H4 (cell line): Measurements from ENCODE around the gene TRAF7. TPM values are rescaled to one million over a fixed set of nuclear protein-coding genes. Genes with fewer than 3 reads are reported as not detected.
A peak's percentile ranks its signal among the peaks of the same experiment; 100 is the strongest.

Source experiments
- DNase-seq: peaks from one replicate; pipeline ENCODE4 v3.0.0-alpha.2; 2015; ENCODE audit warnings: low spot score
- total RNA-seq: library from RNA; depleted of rRNA; stranded (reverse); fragments of >200 nt; shearing (Covaris generic); gene quantifications from 2 replicates; pipeline ENCODE4 v1.2.3, GENCODE V29; 2014

The TRAF7 gene
- total RNA-seq, 1 experiment from 2014 or later, result 71.0 TPM

DNA sequence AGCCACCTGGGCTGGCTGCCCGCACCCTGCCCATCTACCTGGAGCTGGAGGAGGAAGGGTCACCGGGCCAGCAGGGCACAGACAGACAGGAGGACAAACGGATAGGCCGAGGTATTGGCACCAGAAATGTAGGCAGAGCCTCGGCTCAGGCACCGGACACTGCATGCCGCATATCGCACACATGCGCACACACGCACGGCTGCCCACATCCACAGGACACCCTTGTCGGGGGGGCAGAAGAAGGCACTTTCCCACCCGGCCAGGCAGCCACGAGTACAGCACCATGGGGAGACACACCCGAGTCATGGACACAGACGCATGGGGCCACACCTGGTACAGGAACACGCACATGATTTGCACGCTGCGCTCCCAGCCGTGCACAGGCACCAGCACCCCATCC is 26.4 kb downstream of the TRAF7 start:
- DNase-seq, result no peak

DNA sequence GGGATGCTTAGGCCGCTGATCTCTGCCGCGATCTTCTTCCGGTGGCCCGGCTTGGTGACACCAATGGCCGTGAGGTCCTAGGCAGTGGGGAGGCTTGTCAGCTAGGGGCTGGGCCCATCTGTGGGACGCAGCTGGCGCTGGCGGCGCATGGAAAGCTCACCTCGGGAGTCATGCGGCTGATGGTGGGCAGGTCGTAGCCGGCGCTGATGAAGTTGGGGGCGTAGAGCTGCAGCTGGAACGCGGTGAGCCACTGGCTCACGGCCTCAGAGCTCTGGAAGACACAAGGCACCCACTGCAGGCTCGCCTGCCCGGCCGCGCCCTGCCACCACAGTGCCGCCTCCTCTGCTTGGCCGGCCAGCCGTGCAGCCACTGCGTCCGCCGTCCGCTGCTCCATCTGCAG is 28.1 kb downstream of the TRAF7 start:
- DNase-seq, result no peak

DNA sequence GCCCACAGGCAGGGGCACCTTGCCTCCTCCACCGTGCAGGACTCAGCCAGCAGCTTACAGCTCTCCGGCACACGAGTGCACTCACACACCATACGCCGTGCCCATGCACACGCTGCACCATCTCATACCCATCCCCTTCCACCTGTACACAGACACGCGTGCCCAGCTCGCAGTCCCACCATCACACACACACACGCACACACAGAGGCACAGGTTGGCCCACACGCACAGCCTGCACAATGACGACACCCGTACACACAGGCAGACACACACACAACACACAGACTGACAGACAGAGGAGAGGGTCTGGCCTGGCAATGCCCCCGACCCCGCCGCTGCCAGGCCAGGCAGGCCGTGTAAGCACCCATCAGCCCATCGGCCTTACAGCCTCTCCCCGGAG is 28.8 kb downstream of the TRAF7 start:
- DNase-seq, result no peak

DNA sequence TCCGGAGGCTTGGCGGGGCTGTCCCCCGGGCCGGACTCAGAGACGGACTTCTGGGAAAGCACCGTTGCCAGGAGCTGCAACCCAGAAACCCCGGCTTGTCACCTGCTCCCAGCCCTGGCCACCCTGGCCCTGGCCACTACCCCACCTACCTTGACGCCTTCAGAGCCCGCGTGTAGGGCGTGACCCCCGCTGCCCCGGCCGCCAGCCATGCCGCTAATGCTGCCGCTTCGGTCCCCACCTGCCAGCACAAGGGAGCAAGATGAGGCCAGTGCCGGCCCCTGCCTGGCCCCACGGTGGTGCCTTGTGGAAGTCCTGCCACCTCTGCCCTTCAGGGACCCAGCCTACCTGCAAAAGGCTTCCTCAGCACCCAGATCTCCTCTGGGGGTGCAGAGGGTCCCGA is 29.4 kb downstream of the TRAF7 start:
- DNase-seq, result no peak

DNA sequence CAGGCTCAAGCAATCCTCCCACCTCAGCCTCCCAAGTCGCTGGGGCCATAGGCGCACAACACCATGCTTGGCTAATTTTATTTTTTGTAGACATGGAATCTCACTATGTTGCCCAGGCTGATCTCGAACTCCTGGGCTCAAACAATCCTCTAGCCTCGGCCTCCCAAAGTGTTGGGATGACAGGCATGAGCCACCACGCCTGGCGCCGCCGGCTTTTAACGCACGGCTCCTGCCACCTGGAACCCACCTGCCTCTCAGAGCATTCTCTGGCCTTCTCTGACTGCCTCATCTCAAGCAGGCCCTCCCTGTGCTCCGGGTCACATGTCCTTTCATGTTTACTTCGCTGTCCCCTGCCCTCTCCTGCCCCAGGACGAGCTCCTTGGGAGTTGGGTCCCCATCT is 30.5 kb downstream of the TRAF7 start:
- no peak for DNase-seq

DNA sequence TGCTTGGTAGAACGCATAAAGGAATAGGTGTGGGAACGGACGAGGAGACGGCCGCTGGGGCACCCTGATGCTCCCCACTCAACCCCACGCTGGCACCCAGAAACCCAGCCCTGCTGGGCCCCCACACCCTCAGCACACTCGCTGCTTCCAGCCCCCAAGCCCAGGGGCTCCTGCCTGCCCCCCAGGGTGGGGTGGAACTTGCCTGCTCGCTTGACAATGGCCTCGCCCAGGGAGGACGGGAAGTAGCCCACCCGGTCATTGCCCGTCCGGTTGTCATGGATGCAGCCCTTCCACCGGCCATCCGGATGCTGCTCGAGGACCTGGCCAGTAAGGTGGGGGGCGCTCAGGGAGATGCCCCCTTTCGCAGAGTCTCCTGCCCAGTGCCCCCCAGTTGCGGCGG is 30.9 kb downstream of the TRAF7 start:
- DNase-seq, result no peak

DNA sequence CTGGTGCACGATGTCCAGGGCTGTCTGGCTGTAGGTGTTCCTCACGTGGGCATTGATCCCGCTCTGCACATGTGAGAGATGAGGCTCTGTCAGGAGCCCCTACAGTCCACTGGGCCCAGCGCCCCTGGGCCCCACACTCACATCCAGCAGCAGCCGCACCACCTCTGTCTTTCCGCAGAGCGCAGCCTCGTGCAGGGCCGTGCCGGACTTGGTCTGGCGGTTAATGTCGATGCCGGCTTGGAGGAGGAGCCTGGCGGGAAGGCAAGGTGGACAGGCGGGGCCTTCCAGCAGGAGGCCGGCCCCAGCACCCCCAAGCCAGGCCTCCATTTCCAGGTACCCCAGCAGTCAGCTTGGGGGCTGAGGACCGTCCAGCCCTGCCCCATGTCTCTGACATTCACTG is 31.6 kb downstream of the TRAF7 start:
- DNase-seq, result no peak

DNA sequence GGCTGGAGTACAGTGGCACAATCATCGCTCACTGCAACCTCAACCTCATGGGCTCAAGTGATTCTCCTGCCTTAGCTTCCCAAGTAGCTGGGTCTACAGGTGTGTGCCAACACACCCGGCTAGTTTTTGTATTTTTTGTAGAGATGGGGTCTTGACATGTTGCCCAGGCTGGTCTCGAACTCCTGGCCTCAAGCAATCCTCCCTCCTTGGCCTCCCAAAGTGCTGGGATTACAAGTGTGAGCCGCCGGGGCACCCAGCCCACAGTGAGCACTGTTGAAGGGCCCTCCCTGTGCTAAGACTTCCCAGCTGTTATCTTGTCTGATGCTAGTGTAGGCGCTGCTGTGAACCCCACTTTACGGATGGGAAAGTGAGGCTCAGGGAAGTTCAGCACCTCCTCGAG is 32.8 kb downstream of the TRAF7 start:
- DNase-seq, result no peak

DNA sequence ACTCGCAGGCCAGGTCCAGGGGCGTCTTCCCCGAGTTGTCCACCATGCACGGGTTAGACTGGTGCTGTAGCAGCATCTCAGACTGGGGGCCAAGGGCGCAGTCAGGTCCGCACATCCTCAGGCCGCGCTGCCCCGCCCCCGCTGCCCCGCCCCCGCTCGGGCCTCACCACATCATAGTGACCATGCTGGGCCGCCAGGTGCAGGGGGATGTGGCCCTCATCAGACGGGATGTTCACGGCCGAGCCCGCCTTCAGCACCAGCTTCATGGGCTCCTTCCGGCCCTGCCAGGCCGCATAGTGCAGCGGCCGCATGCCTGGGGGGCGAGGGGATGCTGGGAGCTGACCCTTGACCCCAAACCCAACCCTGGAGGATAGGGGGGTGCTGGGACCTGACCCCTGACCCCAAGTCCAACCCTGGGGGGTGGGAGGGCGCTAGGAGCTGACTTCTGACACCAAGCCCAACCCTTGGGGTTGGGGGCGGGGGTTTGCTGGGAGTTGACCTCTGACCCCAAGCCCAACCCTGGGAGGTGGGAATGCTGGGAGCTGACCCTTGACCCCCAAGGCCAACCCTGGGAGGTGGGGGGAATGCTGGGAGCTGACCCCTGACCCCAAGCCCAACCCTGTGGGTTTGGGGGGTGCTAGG is 33.8 kb downstream of the TRAF7 start:
- DNase-seq, result no peak

DNA sequence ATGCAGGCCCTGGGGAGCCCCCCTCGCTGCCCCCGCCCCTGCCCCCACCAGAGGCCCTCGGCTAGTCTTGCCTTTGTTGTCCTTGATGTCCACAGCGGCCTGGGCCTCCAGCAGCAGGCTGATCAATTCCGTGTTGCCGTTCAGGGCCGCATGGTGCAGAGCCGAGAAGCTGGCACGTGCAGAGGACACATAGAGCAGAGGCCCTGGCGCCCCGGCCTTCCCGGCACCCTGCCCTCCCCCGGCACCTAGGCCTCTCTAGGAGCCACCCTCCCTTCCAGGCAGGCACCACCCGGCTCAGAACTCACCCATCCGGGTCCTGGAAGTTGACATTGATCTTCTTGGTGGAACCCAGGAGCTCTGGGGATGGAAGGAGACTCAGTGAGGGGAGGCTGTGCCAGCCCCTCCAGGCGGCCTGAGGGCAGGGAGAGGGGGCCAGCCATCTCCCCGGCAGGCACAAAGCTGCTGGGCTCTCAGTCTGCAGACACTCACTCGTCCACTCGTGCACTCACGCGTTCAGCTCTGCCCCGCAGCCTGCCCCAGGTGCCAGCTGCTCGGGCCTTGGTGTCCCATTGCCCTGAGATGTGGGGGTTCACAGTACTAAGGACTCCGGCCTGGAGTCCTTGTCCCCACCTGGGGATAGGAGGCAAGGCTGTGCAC is 34.5 kb downstream of the TRAF7 start:
- DNase-seq, result no peak

DNA sequence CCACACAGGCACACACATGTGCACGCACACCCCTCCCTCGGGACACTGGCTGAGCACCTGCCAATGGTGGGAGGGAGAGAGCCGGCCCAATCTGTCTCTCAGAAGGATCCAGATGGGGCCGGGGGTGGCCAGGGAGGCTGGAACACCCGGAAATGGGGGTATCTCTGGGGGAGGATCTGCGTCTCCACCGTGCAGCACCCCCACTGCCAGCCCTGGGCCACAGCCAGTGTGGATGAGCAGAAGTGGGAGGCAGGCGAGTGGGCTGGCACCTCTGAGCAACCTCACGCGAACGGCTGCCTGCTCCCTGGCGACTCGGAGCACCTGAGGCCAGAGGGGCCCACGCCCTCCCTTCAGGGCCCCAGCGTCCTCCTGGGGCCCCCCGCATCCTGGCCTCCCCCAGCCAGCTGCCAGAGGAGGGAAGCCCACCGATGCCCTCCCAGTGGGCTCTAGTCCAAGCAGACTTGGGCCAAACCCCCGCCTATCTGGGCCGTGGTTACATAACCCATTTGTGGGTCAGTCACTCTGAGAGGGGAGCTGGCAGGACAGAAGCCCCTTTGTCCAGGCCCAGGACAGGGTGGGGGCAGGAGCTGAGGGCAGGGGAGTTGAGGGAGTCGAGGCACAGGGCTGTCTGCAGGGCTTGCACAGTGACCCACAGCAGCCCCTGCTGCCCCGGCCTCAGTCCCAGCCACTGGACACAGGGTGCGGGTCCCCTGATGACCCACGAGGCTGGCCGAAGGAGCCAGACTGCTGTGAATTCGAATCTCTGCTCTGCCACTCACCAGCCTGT is 35.3 kb downstream of the TRAF7 start:
- DNase-seq, result no peak

DNA sequence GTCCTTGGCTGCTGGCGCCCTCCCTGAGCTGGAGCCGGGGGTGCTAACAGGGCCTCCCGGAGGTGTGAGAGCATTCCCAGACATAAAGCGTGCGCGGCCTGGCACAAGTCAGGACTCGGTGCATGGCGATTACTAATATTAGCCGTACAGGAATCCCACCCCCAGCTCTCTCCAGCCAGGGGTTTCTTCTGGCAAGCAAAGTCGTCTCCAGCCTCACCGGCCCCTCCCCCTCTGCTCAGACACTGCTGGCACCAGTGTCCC is 35.8 kb downstream of the TRAF7 start:
- DNase-seq, result no peak

DNA sequence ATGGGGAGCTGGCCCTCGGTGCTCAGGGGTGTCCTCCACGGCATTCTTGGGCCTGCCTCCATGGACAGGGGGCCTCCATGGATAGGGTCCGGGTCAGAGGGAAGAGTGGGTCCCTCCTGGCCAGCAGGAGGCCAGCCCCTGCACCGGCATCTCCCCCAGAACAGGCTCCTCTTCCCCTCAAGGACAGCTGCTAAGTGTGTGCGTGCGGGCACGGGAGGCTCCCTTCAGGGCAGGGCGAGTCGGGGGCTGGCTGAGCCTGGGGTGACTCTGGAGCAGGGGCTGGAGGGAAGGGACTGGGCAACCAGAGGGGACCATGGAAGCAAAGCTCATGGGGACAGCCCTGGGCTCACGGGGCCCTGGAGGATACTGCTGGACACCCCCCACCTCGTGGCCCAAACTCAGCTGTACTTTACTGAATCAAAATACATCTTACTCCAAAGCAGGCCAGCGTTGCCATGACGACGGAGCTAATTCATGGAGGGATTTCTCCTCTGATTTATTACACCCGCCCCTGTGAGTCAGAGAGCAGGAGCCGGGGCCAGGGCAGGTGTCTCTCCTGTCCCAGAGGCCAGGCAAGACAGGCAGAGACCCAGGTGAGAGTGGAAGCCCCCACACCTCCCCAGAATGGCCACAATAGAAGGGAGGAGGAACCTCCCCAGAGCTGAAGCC is 38.7 kb downstream of the TRAF7 start:
- no peak for DNase-seq

DNA sequence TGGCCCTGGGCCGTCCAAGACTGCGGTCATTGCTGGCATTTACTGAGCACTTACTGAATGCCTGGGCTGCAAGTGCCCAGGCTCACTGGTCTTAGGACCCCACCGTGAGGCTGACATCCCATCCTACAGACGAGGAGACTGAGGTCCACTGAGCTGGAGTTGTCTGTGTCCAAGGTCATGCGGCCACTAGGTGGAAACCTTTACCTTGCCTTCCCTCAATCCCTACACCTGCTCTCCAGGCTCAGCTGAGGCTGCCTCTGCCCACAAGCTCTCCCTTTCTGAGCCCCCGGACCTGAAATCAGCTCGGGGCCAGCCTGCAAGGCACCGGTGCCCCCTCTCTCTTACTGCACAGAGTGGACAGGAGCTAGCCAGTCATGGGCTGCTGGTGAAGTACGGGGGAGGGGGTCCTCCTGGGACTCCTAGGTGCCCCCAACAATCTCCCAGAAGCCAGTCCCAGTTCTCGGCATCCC is 39.3 kb downstream of the TRAF7 start:
- DNase-seq, result peak; percentile 57

DNA sequence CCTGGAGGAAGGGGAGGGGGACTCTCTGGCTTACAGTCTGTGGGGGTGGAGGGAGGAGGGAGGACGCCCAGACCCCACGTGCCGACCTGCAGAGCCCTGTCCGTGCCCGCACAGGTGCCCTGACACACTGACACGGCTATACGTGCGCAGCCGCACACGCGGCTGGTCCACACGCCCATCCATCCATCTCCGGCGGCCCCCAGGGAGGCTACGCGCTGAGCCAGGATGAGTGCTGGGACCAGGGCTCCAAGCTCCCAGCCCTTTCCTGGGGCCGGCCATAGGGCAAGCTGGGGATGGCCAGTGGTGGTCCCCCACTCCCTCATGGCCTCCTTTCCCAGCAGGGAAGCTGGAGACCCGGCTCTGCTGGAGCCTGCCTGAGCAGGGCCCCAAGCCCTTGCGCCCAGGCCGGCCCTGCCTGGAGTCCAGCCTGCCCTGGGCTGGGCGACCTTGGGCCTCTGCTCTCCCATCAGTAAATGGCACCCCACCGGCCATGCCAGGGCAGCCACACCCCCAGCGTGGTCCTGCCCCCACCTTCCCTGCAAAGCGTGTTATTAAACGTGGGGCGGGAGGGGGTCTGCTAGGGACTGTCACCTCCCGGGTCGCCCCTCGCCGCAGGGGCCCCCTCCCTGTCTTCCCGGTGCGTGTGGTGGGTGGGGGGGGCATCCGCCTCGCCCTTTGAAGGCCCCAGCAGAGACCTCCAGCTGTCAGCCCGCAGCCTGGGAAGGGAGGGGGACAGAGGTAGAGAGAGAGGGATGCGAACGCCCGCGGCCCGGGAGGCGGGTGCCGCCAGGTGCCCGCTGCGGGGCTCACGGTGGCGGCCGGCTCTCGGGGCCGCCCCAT is 40.0 kb downstream of the TRAF7 start:
- DNase-seq, result no peak

DNA sequence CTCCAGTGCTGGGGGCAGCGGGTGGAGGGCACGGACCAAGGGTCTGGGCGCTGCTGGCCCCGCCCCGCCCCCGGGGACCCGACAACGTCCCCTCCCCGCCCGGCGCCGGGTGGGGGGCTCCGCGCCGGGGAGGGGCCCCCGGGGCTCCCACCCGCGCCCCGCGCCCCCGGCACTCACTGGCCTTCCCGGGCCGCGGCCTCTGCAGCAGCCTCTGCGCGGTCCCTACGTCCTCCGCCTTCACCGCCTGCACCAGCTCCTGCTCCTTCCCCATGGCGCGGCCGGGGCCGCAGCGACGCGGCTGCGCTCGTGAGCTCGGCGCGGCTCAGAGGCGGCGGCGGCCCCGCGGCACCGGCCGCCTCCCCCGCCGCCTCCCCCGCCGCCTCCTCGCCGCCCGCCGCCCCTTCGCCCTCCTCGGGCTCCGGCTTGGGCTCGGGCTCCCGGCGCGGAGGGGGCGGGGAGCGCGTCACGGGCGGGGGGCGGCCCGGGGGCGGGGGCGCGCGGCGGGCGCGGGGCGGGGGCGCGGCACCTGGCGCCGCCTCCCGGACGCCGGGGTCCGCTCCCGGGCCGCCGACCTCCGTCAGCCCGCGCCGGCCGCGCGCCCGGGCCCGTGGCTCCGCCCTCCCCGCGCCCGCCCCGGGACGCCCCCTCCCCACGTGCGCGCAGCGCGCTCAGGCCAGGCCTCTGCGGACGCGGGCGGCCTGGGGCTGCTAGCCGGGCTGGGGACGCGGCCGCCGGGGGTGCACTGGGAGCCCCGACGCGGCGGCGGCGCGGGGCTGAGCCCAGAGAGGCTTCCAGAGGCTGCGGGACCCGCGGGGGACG is 40.8 kb downstream of the TRAF7 start, which contains the start of gene CASKIN1:
Gene CASKIN1, minus strand, starts transcription at position 444 of the 819 bp plus-strand sequence. Its CDS starts 173 bp downstream, at position 271.
- DNase-seq, result no peak

DNA sequence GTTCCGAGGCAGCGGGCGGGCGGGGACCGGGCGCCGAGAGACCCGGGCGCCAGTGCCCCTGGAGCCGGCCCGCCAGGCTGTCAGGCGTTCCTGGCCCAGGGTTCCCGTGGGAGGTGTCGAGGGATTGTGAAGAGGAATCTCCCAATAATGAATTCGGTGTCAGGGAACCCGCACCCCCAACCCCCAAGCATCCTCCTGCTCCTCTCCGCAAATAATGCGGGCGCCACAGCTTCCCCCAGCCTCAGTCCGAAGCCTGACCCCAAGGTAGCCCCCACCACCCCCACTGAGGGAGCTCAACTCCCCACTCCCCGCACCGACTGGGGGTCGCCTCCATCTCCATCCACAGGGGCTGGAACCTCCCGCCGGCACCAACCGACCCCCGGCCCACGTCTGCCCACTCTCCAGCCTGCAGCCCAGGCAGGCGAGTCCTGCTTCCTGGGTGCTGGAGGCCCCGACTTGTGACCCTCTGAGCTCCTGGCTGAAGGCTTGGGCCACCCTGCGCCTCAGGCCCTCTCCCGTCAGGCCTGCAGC is 41.5 kb downstream of the TRAF7 start:
- no peak for DNase-seq

DNA sequence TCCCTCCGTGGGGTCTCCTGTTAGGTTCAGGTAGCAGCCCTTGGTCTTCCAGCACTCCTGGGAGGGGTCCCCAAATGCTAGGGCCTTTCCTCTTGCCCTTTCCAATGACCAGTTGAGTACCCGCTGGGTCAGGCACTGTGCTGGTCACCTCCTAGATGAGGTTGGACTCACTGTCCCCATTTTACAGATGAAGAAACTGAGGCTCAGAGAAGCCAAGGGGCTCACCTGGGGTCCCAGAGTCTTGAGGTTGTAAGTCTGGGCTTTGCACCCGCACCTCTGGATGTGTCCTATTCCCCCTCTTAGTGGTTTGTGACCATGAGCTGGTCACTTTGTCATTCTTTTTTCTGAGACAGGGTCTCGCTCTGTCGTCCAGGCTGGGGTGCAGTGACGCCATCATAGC is 42.2 kb downstream of the TRAF7 start:
- no peak for DNase-seq

DNA sequence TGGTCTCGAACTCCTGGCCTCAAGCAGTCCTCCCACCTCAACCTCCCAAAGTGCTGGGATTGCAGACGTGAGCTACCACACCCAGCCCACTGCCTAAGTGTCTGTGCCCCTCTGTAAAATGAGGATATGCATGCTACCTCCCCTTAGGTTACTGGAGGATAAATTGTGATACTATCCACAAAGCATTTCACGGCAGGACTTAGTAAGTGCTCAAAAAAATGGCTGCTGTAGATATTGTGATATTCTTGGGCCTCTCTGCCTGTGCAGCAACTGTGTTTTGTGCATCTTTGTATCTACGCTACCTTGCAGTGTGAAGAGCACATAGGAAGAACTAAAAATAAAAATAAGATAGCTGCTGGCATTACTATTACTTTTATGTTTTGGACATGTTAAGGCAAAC is 42.7 kb downstream of the TRAF7 start:
- DNase-seq, result no peak

DNA sequence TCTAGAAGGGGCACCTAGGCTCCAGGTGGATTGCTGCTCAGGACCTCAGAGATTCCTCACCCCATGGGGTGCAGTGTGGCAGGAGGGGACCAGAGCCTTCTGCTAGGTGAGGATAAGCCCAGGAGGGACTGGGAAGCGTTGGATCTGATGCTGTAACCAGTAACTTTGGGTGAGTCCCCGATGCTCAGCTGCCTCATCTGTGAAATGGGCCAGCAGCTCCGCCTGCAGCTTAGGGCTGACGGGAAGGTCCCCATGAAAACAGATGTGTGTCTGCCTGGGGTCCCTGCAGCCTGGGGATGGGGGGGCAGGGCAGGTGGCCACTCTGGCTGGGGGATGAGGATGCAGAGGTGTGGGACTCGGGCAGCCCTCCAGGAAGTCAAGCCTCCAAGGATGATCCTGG is 43.5 kb downstream of the TRAF7 start:
- no peak for DNase-seq
